RWPE1 (cell line): ENCODE measurements around the gene EPHB2.

Experiments
- CTCF ChIA-PET: fragments of 350-600 bp; sonication (Branson Sonifier 250); formaldehyde crosslinking; extraction: SDS; loops from one replicate; lab custom pipeline; 2021; lab: Yijun Ruan, JAX
- POLR2A ChIA-PET: fragments of 400-600 bp; formaldehyde crosslinking; extraction: SDS; loops from one replicate; lab custom pipeline; 2020; ENCODE audit warnings: antibody characterized with exemption; ENCODE audit not compliant: low non-redundant PET; lab: Yijun Ruan, JAX
- DNase-seq: peaks from one replicate; pipeline ENCODE4 v3.0.0; 2012; ENCODE audit warnings: low spot score
- H3K27ac ChIP-seq: fragments of 450-650 bp; 2 replicates; pipeline ENCODE4 v1.5.1; 2017
- TF ChIP-seq, protein P1 (sequence below): fragments of 450-650 bp; conservative IDR thresholded peaks from 2 replicates; pipeline ENCODE4 v1.5.1; 2017; ENCODE audit warnings: low read depth, mild to moderate bottlenecking

Gene EPHB2

DNA sequence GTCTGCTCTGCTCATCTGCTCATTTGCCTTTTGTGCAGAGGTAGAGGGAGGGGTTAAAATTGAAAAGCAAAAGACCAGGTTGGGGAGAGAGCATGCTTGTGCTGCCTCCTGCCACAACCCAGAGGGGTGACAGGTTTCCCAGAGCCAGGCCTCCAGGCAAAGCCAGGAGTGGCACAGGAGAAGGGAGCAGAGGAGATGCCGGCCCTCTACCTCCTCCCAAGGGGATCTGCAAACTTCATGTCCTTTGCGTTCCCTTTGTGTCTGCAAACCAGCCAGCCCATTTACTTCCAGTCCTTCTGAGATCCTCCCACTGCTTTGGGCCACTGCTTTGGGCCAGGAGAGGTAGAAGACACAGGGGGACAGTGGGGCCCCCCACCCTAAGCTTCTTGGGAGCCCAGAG, 67.8 kb downstream of the EPHB2 start:
- ChIA-PET POLR2A (no interaction called here), CTCF (no interaction called here)
- DNase-seq: no peak
- TF ChIP-seq, protein P1, sequence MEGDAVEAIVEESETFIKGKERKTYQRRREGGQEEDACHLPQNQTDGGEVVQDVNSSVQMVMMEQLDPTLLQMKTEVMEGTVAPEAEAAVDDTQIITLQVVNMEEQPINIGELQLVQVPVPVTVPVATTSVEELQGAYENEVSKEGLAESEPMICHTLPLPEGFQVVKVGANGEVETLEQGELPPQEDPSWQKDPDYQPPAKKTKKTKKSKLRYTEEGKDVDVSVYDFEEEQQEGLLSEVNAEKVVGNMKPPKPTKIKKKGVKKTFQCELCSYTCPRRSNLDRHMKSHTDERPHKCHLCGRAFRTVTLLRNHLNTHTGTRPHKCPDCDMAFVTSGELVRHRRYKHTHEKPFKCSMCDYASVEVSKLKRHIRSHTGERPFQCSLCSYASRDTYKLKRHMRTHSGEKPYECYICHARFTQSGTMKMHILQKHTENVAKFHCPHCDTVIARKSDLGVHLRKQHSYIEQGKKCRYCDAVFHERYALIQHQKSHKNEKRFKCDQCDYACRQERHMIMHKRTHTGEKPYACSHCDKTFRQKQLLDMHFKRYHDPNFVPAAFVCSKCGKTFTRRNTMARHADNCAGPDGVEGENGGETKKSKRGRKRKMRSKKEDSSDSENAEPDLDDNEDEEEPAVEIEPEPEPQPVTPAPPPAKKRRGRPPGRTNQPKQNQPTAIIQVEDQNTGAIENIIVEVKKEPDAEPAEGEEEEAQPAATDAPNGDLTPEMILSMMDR: no peak
- H3K27ac ChIP-seq: no peak overlapping the region

DNA sequence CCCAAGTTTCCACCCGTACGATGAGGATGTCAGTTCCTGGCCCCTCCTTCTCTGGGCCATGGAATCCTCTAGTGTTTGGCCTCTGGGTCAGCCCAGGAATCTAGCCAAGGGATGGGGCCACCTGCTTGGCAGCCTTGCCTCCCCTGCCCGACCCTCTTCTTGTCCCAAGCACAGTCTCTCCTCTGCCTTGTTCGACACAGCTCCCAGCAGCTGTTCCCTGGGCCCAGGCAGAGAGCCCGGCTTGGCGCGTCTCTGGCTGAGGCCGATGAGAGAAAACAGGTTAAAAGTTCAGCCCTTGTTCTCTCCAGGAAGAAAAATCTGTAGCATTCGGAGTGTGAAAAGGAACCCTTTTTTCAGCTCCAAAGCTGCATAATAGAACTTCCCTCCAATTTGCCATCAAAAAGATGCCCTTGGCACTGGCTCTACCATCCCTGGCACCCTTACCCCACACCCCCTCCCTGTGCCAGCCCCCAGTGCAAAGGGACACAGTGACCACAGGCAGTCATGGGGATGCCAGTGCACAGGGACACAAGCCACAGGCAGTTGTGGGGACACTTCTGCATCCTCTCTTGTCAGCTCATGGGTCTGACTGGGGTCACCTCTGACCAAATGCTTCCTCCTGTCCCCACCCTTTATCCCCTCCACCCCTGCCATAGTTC, 68.4 kb downstream of the EPHB2 start:
- no peak for DNase-seq
- H3K27ac ChIP-seq: no peak overlapping the region
- TF ChIP-seq, protein P1: no peak
- POLR2A ChIA-PET: no interaction called here
- CTCF ChIA-PET: no interaction called here

DNA sequence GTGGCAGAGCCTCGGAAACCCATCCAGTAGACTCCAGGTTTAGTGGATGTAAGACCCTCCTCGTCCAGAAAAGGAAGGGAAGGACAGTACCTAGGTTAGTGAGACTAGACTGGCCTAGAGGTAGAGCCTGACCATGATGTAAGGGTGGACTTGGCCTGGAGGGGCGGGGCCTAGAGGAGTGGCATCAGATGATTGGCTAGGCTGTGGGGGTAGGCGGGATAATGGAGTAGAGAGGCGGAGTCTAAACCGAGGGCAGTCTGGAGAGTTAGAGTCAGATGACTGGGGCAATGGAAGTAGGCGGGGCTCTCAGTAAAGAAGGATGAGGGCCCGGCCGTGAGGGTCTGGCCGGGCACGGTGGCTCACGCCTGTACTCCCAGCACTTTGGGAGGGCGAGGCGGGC, 70.1 kb downstream of the EPHB2 start:
- H3K27ac ChIP-seq: no peak overlapping the region
- TF ChIP-seq, protein P1: no peak
- POLR2A ChIA-PET: no interaction called here
- DNase-seq: peak; percentile 89
- CTCF ChIA-PET: no interaction called here

DNA sequence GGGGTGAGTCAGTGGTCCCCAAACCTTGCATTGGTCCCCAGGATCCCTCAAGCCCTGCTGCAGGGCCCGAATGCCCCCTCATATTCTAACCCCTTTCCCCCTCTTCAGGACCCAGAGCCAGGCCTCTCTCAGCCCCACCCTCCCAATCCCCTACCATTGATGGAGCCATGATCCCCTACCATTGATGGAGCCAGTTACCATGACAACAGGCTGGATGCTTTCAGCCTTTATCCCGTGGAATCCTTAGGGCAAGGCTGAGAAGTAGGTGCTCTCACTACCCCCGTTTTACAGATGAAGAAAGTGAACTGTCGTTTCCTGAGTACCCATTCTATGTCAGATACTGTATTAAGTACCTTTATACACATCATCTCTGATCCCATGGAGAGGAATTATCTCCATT, 70.8 kb downstream of the EPHB2 start:
- TF ChIP-seq, protein P1: no peak
- CTCF ChIA-PET: no interaction called here
- DNase-seq: no peak
- POLR2A ChIA-PET: no interaction called here
- no peak overlapping the region for H3K27ac ChIP-seq

DNA sequence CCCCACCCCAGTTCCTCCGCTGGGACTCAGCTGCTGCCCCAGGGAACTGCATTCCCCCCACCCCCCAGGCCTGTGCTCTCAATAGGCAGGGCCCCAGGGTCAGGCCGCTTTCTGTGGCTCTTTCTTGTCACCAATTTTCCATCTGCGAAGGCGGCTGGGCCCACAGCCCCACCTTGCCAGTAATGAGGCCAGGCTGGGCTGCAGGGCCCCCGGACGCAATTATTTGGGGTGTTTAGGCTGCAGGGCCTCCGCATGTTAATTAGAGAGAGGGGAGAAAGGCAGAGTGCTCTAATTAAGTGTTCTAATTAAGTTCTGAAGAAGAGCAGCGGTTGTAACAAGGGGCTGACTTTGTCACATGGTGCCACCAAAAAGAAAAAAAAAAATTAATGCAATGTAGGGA, 71.8 kb downstream of the EPHB2 start:
- ChIA-PET POLR2A (no interaction called here), CTCF (no interaction called here)
- TF ChIP-seq, protein P1: no peak
- H3K27ac ChIP-seq: no peak overlapping the region
- DNase-seq: no peak

DNA sequence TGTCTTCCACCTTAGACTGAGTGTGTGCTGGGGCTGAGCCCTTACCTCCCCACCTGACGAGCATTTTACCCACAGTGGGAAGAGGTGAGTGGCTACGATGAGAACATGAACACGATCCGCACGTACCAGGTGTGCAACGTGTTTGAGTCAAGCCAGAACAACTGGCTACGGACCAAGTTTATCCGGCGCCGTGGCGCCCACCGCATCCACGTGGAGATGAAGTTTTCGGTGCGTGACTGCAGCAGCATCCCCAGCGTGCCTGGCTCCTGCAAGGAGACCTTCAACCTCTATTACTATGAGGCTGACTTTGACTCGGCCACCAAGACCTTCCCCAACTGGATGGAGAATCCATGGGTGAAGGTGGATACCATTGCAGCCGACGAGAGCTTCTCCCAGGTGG, 73.7 kb downstream of the EPHB2 start:
- TF ChIP-seq, protein P1: no peak
- DNase-seq: no peak
- POLR2A ChIA-PET: no interaction called here
- CTCF ChIA-PET: no interaction called here
- no peak overlapping the region for H3K27ac ChIP-seq

DNA sequence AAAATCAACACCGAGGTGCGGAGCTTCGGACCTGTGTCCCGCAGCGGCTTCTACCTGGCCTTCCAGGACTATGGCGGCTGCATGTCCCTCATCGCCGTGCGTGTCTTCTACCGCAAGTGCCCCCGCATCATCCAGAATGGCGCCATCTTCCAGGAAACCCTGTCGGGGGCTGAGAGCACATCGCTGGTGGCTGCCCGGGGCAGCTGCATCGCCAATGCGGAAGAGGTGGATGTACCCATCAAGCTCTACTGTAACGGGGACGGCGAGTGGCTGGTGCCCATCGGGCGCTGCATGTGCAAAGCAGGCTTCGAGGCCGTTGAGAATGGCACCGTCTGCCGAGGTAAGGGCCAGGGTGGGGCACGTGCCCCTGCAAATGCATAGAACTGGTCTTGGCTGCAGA, 74.1 kb downstream of the EPHB2 start:
- no peak overlapping the region for H3K27ac ChIP-seq
- TF ChIP-seq, protein P1: no peak
- ChIA-PET CTCF (interaction anchor here (0.5 kb wide), 1 partner anchor 26 kb away, joined by 3 read pairs; no protein-coding TSS in a partner anchor), POLR2A (no interaction called here)
- DNase-seq: no peak
